Nephron (organoid): ENCODE measurements around the gene CELA2A.
"Not testable (repeated sequence)": the region's sequence is repeated elsewhere in the genome, so short reads cannot be mapped to it uniquely, and the experiment has no call there.

Source experiments
- H3K27ac Mint-ChIP-seq, 3 experiments: 2 replicates each; pipeline ENCODE4 v1.8.0; 2020; ENCODE audit warnings: mixed read lengths in 3 of 3, mild to moderate bottlenecking in 2 of 3, moderate library complexity in 1 of 3
- H3K27me3 Mint-ChIP-seq: 2 replicates; pipeline ENCODE4 v1.8.0; 2021; ENCODE audit warnings: low read depth, mild to moderate bottlenecking, moderate library complexity, mixed read lengths
- H3K36me3 Mint-ChIP-seq: 2 replicates; pipeline ENCODE4 v1.8.0; 2020; ENCODE audit warnings: low read depth, mixed read lengths
- H3K4me1 Mint-ChIP-seq: 2 replicates; pipeline ENCODE4 v1.8.0; 2020; ENCODE audit warnings: mixed read lengths
- H3K4me3 Mint-ChIP-seq, 3 experiments: 2 replicates each; pipeline ENCODE4 v1.8.0; 2020; ENCODE audit warnings: mild to moderate bottlenecking in 3 of 3, mixed read lengths in 3 of 3, moderate library complexity in 2 of 3
- H3K9me3 Mint-ChIP-seq: 2 replicates; pipeline ENCODE4 v1.8.0; 2020; ENCODE audit warnings: mixed read lengths
- TF ChIP-seq, protein P1 (sequence below), 3 experiments: fragments of 200-600 bp; sonication (generic); IDR thresholded peaks; one replicate each; pipeline ENCODE4 v1.5.0; 2021; ENCODE audit warnings: antibody characterized with exemption in 3 of 3; ENCODE audit not compliant: unreplicated experiment in 3 of 3

The CELA2A gene

DNA sequence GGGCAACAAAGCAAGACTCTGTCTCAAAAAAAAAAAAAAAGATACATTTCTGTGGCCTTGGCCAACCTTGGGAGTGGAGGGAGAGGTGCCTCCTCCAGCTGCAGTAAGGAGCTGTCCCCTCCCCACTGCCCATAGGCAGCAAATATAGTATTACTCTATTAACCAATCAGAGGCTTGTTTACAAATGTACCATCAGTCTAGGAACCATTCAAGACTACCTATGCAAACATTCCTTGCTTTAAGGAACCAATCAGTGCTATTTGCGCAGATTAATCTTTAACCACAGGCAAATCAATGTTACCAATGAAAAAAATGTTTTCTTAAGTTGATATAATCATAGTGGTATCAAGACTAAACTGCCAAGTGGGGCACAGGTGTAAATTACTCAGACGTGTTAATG, 1.1 kb downstream of the CELA2A start:
- no peaks in the 10 kb centered on the region for H3K9me3 Mint-ChIP-seq
- H3K27me3 Mint-ChIP-seq = no peaks in the 10 kb centered on the region
- TF ChIP-seq, protein P1, sequence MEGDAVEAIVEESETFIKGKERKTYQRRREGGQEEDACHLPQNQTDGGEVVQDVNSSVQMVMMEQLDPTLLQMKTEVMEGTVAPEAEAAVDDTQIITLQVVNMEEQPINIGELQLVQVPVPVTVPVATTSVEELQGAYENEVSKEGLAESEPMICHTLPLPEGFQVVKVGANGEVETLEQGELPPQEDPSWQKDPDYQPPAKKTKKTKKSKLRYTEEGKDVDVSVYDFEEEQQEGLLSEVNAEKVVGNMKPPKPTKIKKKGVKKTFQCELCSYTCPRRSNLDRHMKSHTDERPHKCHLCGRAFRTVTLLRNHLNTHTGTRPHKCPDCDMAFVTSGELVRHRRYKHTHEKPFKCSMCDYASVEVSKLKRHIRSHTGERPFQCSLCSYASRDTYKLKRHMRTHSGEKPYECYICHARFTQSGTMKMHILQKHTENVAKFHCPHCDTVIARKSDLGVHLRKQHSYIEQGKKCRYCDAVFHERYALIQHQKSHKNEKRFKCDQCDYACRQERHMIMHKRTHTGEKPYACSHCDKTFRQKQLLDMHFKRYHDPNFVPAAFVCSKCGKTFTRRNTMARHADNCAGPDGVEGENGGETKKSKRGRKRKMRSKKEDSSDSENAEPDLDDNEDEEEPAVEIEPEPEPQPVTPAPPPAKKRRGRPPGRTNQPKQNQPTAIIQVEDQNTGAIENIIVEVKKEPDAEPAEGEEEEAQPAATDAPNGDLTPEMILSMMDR (IDR thresholded peaks at IDR 0.05; ENCODE audit: unreplicated experiment in 3 of 3) = no peak
- H3K4me1 Mint-ChIP-seq = peaks cover 18% of the 10 kb centered on the region
- H3K27ac Mint-ChIP-seq = no peak overlapping the region
- H3K4me3 Mint-ChIP-seq = no peak overlapping the region
- no peaks in the 10 kb centered on the region for H3K36me3 Mint-ChIP-seq

DNA sequence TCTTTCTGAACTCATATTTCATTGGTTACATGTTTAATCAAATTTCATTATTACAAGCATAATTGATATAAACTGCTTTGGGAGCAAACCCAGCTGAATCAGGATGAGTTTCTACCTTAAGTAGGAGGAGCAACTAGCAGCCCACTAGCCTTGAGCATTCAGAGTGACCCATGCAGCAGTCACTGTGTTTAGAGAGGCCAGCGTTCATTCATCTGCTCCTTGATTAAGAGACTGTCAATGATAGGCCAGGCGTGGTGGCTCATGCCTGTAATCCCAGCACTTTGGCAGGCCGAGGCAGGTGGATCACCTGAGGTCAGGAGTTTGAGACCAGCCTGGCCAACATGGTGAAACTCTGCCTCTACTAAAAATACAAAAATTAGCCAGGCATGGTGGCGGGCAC, 1.9 kb downstream of the CELA2A start:
- H3K36me3 Mint-ChIP-seq, H3K4me3 Mint-ChIP-seq, H3K27ac Mint-ChIP-seq, H3K27me3 Mint-ChIP-seq, H3K9me3 Mint-ChIP-seq: not testable (repeated sequence)
- peaks cover 23% of the 10 kb centered on the region for H3K4me1 Mint-ChIP-seq

GRCh38 chr1:15459771-15460707, 3.5 kb downstream of the CELA2A start:
- no peak overlapping the region for H3K4me3 Mint-ChIP-seq
- H3K9me3 Mint-ChIP-seq = no peaks in the 10 kb centered on the region
- TF ChIP-seq, protein P1 (IDR thresholded peaks at IDR 0.05; ENCODE audit: unreplicated experiment in 3 of 3) = no peak
- no peaks in the 10 kb centered on the region for H3K36me3 Mint-ChIP-seq
- no peak overlapping the region for H3K27ac Mint-ChIP-seq
- no peaks in the 10 kb centered on the region for H3K27me3 Mint-ChIP-seq
- H3K4me1 Mint-ChIP-seq = peaks cover 20% of the 10 kb centered on the region

DNA sequence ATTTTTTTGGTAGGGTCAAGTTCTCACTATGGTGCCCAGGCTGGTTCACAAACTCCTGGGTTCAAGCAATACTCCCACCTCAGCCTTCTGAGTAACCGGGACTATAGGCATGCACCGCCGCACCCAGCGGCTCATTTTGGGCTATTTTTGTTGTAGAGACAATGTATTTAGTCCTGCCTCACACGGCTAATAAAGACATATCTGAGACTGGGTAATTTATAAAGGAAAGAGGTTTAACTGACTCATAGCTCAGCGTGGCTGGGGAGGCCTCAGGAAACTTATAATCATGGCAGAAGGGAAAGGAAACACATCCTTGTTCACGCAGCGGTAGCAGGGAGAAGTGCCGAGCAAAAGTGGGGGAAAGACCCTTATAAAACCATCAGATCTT, 4.2 kb downstream of the CELA2A start:
- Mint-ChIP-seq H3K4me1 (peaks cover 20% of the 10 kb centered on the region), H3K27ac (no peak overlapping the region), H3K9me3 (no peaks in the 10 kb centered on the region), H3K27me3 (no peaks in the 10 kb centered on the region), H3K36me3 (no peaks in the 10 kb centered on the region), H3K4me3 (no peak overlapping the region)
- TF ChIP-seq, protein P1 (IDR thresholded peaks at IDR 0.05; ENCODE audit: unreplicated experiment in 3 of 3) = no peak

DNA sequence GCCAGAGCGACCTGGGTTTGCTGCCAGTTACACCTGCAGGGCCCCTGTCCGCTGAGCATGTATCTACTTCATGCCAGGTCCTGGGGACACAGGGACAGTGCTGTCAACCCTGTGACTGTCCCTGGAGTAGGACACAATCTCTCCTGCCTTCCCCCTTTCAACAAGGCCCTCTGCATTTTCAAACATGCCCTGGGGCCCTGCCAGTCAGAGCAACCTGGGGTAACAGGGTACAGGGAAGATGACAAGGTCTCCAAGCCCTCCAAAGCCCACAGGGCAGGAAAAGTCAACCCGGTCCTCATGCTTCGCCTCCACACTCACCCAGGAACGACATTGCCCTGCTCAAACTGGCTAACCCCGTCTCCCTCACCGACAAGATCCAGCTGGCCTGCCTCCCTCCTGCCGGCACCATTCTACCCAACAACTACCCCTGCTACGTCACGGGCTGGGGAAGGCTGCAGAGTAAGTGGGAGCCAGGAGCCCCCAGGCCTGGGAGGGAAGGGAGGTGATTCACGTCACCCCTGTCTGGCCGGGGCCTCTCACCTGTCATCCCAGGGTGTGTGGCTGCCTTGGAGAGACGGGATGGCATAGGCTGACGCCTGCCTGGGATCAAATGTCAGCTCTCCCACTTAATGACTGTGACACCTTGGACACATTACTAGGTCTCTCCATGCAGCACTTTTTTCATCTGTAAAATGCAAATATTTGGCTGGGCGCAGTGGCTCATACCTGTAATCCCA, 6.7 kb downstream of the CELA2A start:
- H3K27ac Mint-ChIP-seq, H3K36me3 Mint-ChIP-seq, H3K27me3 Mint-ChIP-seq: not testable (repeated sequence)

GRCh38 chr1:15463926-15464322, 7.4 kb downstream of the CELA2A start:
- H3K36me3 Mint-ChIP-seq, H3K4me3 Mint-ChIP-seq, H3K27ac Mint-ChIP-seq, H3K9me3 Mint-ChIP-seq, H3K27me3 Mint-ChIP-seq: not testable (repeated sequence)
- H3K4me1 Mint-ChIP-seq = peaks cover 20% of the 10 kb centered on the region

More for the DNA sequence above, 6.7 kb downstream of the CELA2A start:
- peaks cover 20% of the 10 kb centered on the region for H3K4me1 Mint-ChIP-seq
- not testable (repeated sequence) for H3K9me3 Mint-ChIP-seq, H3K4me3 Mint-ChIP-seq

DNA sequence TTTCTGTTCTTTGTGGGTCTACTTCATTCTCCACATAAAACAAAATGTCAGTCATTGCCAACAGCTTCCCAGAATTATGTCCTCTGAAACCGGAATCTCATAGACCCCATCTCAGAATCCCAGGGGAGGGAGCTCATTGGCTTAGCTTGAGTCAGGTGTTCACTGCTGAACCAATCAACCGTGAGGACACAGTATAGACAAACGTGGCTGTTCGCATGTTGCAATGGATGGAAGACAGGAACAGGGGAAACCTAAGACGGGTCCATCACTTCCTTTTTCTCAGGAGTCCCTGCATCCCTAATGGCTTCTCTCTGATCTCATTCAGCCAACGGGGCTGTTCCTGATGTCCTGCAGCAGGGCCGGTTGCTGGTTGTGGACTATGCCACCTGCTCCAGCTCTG, 9.1 kb downstream of the CELA2A start:
- Mint-ChIP-seq H3K9me3 (peaks cover 4% of the 10 kb centered on the region), H3K4me3 (no peak overlapping the region), H3K36me3 (no peaks in the 10 kb centered on the region), H3K27me3 (peaks cover 3% of the 10 kb centered on the region), H3K4me1 (peaks cover 16% of the 10 kb centered on the region), H3K27ac (no peak overlapping the region)
- TF ChIP-seq, protein P1 (IDR thresholded peaks at IDR 0.05; ENCODE audit: unreplicated experiment in 3 of 3) = no peak

- not testable (repeated sequence) for H3K27me3 Mint-ChIP-seq, H3K27ac Mint-ChIP-seq, H3K36me3 Mint-ChIP-seq, H3K4me3 Mint-ChIP-seq, H3K9me3 Mint-ChIP-seq
- H3K4me1 Mint-ChIP-seq = peaks cover 13% of the 10 kb centered on the region
Observed at GRCh38 chr1:15466955-15467625, 10.6 kb downstream of the CELA2A start.
